ENCODE measurements around the gene HOXB8.

DNA sequence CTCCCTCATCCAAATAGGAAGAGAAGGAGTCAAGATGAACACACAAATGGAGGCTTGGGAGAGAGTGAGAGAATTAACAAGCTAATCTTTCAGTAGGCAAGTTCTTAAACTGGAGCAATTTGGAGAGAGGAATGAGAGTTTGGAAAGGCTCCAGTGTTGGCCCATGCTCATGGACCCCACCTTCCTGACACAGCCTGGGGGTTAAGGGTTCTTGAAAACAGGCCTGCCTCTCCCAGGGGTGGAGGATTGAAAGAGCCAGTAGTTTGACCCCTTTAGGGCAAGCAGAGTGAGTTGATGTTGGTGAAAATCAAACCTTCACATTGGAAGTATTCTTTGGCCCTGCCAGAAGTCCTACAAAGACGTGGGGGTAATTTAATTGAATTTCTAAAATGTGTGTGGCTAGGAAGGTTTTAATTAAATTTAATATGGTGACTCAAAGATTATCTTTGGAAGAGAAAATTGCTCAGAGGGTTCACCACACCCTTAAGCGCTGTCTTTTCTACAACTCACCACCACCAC, 30.8 kb downstream of the HOXB8 start:
- TF ChIP-seq, protein P1, sequence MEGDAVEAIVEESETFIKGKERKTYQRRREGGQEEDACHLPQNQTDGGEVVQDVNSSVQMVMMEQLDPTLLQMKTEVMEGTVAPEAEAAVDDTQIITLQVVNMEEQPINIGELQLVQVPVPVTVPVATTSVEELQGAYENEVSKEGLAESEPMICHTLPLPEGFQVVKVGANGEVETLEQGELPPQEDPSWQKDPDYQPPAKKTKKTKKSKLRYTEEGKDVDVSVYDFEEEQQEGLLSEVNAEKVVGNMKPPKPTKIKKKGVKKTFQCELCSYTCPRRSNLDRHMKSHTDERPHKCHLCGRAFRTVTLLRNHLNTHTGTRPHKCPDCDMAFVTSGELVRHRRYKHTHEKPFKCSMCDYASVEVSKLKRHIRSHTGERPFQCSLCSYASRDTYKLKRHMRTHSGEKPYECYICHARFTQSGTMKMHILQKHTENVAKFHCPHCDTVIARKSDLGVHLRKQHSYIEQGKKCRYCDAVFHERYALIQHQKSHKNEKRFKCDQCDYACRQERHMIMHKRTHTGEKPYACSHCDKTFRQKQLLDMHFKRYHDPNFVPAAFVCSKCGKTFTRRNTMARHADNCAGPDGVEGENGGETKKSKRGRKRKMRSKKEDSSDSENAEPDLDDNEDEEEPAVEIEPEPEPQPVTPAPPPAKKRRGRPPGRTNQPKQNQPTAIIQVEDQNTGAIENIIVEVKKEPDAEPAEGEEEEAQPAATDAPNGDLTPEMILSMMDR (IDR thresholded peaks at IDR 0.05): no peak
- no peak for TF ChIP-seq POLR2A (IDR thresholded peaks at IDR 0.05)

Measured in upper lobe of left lung (tissue), 4 donors.